ENCODE results near the gene MRPL33. TPM values are rescaled to one million over a fixed set of nuclear protein-coding genes. Genes with fewer than 3 reads are reported as not detected.

Gene MRPL33
- polyA plus RNA-seq, 1 donor from 2014 or later, result 406 TPM

DNA sequence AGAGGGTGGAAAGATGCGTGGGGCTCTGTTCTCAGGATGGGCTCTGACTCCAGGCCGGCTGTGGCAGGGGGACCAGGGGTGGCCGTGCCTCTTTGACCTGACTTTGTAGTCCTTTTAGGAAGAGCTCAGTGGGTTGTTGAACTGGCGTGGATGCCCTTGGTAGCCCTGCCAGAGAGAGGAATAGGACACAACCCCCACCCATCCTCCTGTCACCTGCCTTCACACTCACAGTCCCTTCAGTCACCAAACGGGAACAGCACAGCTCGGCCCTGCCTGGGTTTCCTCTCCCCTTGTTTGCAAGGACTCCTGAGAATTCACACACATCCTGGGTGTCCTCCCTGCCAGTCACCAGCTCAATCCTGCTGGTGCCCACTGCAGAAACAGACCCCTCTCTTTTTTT, 20.1 kb upstream of the MRPL33 start:
- H3F3A ChIP-seq (ENCODE audit: insufficient read depth, low read length, poor library complexity, severe bottlenecking), result no peaks in the 10 kb centered on the region
- H3K4me3 ChIP-seq (ENCODE audit: low read length), result no peak overlapping the region
- H3K9ac ChIP-seq (ENCODE audit: low read length), result no peak overlapping the region
- no peaks in the 10 kb centered on the region for H3K79me2 ChIP-seq (replicated peaks; ENCODE audit: insufficient read depth, low read length)
- no peaks in the 10 kb centered on the region for H3K9me3 ChIP-seq (ENCODE audit: low read length)
- H3K27ac ChIP-seq (ENCODE audit: low read length), result no peak overlapping the region
- no peaks in the 10 kb centered on the region for H3K36me3 ChIP-seq (ENCODE audit: insufficient read depth, low read length)
- no peaks in the 10 kb centered on the region for H4K20me1 ChIP-seq (ENCODE audit: insufficient read depth)
- H3K4me2 ChIP-seq (ENCODE audit: low read length), result no peak overlapping the region
- no peaks in the 10 kb centered on the region for H3K9me2 ChIP-seq (ENCODE audit: insufficient read depth, low read length)
- H3K27me3 ChIP-seq (ENCODE audit: insufficient read depth, low read depth, low read length), result no peaks in the 10 kb centered on the region
- TF ChIP-seq POLR2AphosphoS5 (IDR thresholded peaks at IDR 0.05) (no peak), EP300 (conservative IDR thresholded peaks at IDR 0.05; ENCODE audit: poor library complexity, severe bottlenecking) (no peak), TAF1 (IDR thresholded peaks at IDR 0.05; ENCODE audit: low read depth) (no peak), EZH2 (IDR thresholded peaks at IDR 0.05; ENCODE audit: borderline replicate concordance, insufficient read depth, low read length, poor library complexity, severe bottlenecking) (no peak), SMC3 (conservative IDR thresholded peaks at IDR 0.05; ENCODE audit: poor library complexity) (no peak), MXI1 (conservative IDR thresholded peaks at IDR 0.05; ENCODE audit: poor library complexity, severe bottlenecking) (no peak), RAD21 (conservative IDR thresholded peaks at IDR 0.05) (no peak)
- TF ChIP-seq, protein P1, sequence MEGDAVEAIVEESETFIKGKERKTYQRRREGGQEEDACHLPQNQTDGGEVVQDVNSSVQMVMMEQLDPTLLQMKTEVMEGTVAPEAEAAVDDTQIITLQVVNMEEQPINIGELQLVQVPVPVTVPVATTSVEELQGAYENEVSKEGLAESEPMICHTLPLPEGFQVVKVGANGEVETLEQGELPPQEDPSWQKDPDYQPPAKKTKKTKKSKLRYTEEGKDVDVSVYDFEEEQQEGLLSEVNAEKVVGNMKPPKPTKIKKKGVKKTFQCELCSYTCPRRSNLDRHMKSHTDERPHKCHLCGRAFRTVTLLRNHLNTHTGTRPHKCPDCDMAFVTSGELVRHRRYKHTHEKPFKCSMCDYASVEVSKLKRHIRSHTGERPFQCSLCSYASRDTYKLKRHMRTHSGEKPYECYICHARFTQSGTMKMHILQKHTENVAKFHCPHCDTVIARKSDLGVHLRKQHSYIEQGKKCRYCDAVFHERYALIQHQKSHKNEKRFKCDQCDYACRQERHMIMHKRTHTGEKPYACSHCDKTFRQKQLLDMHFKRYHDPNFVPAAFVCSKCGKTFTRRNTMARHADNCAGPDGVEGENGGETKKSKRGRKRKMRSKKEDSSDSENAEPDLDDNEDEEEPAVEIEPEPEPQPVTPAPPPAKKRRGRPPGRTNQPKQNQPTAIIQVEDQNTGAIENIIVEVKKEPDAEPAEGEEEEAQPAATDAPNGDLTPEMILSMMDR (IDR thresholded peaks at IDR 0.05; ENCODE audit: poor library complexity, severe bottlenecking), result no peak
- TF ChIP-seq, protein P2, sequence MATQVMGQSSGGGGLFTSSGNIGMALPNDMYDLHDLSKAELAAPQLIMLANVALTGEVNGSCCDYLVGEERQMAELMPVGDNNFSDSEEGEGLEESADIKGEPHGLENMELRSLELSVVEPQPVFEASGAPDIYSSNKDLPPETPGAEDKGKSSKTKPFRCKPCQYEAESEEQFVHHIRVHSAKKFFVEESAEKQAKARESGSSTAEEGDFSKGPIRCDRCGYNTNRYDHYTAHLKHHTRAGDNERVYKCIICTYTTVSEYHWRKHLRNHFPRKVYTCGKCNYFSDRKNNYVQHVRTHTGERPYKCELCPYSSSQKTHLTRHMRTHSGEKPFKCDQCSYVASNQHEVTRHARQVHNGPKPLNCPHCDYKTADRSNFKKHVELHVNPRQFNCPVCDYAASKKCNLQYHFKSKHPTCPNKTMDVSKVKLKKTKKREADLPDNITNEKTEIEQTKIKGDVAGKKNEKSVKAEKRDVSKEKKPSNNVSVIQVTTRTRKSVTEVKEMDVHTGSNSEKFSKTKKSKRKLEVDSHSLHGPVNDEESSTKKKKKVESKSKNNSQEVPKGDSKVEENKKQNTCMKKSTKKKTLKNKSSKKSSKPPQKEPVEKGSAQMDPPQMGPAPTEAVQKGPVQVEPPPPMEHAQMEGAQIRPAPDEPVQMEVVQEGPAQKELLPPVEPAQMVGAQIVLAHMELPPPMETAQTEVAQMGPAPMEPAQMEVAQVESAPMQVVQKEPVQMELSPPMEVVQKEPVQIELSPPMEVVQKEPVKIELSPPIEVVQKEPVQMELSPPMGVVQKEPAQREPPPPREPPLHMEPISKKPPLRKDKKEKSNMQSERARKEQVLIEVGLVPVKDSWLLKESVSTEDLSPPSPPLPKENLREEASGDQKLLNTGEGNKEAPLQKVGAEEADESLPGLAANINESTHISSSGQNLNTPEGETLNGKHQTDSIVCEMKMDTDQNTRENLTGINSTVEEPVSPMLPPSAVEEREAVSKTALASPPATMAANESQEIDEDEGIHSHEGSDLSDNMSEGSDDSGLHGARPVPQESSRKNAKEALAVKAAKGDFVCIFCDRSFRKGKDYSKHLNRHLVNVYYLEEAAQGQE (IDR thresholded peaks at IDR 0.05; ENCODE audit: borderline replicate concordance), result no peak
- H2AFZ ChIP-seq (ENCODE audit: low read depth, low read length), result no peak overlapping the region

DNA sequence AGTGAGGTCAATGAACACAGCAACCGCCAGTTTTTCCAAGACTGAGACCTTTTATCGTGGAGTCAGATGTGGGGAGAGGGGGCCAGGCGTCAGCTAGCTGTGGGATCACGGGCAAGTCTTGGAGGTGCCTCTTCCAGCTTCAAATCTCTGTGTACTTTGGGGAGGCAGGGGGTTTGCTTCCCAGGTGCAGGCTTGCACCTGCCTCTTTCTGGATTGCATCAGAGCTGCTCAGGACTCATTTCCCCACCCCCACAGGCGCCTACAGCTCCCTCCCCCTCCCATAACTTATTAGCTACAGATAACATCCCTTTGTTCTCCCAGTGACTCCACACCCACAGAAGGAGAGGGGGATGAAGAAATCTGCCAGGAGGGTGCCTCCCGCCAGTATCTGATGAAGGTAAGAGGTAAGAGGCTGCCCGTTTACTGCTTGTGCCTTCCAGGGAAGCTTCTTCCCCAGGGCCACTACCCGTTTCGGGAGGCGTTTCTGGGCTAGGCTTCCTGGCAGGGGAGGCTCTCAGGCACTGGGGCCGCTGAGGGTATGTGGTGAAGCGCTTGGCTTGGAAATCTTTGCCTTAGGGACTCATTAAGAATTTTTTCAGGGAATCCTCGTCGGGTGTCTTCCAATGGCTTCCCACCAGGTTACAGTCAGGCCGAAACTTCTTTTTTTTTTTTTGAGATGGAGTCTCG, 18.8 kb upstream of the MRPL33 start:
- TF ChIP-seq TAF1 (IDR thresholded peaks at IDR 0.05; ENCODE audit: low read depth) (no peak), EZH2 (IDR thresholded peaks at IDR 0.05; ENCODE audit: borderline replicate concordance, insufficient read depth, low read length, poor library complexity, severe bottlenecking) (no peak), MXI1 (conservative IDR thresholded peaks at IDR 0.05; ENCODE audit: poor library complexity, severe bottlenecking) (no peak), RAD21 (conservative IDR thresholded peaks at IDR 0.05) (no peak), POLR2AphosphoS5 (IDR thresholded peaks at IDR 0.05) (no peak), EP300 (conservative IDR thresholded peaks at IDR 0.05; ENCODE audit: poor library complexity, severe bottlenecking) (no peak), SMC3 (conservative IDR thresholded peaks at IDR 0.05; ENCODE audit: poor library complexity) (no peak)
- TF ChIP-seq, protein P1 (IDR thresholded peaks at IDR 0.05; ENCODE audit: poor library complexity, severe bottlenecking), result no peak
- TF ChIP-seq, protein P2 (IDR thresholded peaks at IDR 0.05; ENCODE audit: borderline replicate concordance), result no peak
- Histone ChIP-seq H3K9me3 (ENCODE audit: low read length) (no peaks in the 10 kb centered on the region), H3K4me2 (ENCODE audit: low read length) (no peak overlapping the region), H3K36me3 (ENCODE audit: insufficient read depth, low read length) (no peaks in the 10 kb centered on the region), H3F3A (ENCODE audit: insufficient read depth, low read length, poor library complexity, severe bottlenecking) (no peaks in the 10 kb centered on the region), H3K4me3 (ENCODE audit: low read length) (no peak overlapping the region), H3K27me3 (ENCODE audit: insufficient read depth, low read depth, low read length) (no peaks in the 10 kb centered on the region), H3K79me2 (replicated peaks; ENCODE audit: insufficient read depth, low read length) (no peaks in the 10 kb centered on the region), H3K9ac (ENCODE audit: low read length) (no peak overlapping the region), H4K20me1 (ENCODE audit: insufficient read depth) (no peaks in the 10 kb centered on the region), H3K27ac (ENCODE audit: low read length) (no peak overlapping the region), H3K9me2 (ENCODE audit: insufficient read depth, low read length) (no peaks in the 10 kb centered on the region), H2AFZ (ENCODE audit: low read depth, low read length) (no peak overlapping the region)

Data from neural cell (in vitro differentiated cells).